Heart left ventricle (tissue), 16 donors: ENCODE measurements around the gene PTTG1IP. TPM values are rescaled to one million over a fixed set of nuclear protein-coding genes. Genes with fewer than 3 reads are reported as not detected.
A peak's percentile ranks its signal among the peaks of the same experiment; 100 is the strongest.

Source experiments
- ATAC-seq, 4 donors: fragments of 200-7000 bp; cut with Tn5 transposase; one replicate each; pipeline ENCODE4 v1.9.1; 2020 to 2022; ENCODE audit warnings: moderate library complexity in 4 of 4, mild to moderate bottlenecking in 3 of 4, moderate number of reproducible peaks in 1 of 4
- DNase-seq, 5 donors: peaks; one replicate each; pipeline ENCODE4 v3.0.0-alpha.2; 2020
- H3K27ac ChIP-seq, 12 donors: fragments of 200-600 bp; sonication (generic) in 4 of 12; one replicate each; pipeline versions ENCODE4 v1.5.0 to v1.8.0; 2016 to 2022; ENCODE audit warnings: mild to moderate bottlenecking in 2 of 12
- H3K27me3 ChIP-seq, 9 donors: fragments of 200-600 bp; sonication (generic) in 2 of 9; one replicate each; pipeline versions ENCODE4 v1.5.1 to v1.8.0; 2016 to 2022; ENCODE audit warnings: mild to moderate bottlenecking in 3 of 9
- H3K36me3 ChIP-seq, 9 donors: fragments of 200-600 bp; sonication (generic) in 2 of 9; one replicate each; pipeline versions ENCODE4 v1.5.0 to v1.8.0; 2018 to 2022; ENCODE audit warnings: mild to moderate bottlenecking in 2 of 9
- H3K4me1 ChIP-seq, 12 donors: fragments of 200-600 bp; sonication (generic) in 4 of 12; one replicate each; pipeline versions ENCODE4 v1.5.0 to v1.8.0; 2016 to 2022; ENCODE audit warnings: mild to moderate bottlenecking in 3 of 12
- H3K4me3 ChIP-seq, 12 donors: fragments of 200-600 bp; sonication (generic) in 4 of 12; one replicate each; pipeline versions ENCODE4 v1.5.0 to v1.8.0; 2017 to 2022; ENCODE audit warnings: mild to moderate bottlenecking in 9 of 12, moderate library complexity in 4 of 12
- H3K9me3 ChIP-seq, 12 donors: fragments of 200-600 bp; sonication (generic) in 4 of 12; one replicate each; pipeline versions ENCODE4 v1.5.0 to v1.8.0; 2016 to 2022; ENCODE audit warnings: mild to moderate bottlenecking in 1 of 12
- CTCF ChIP-seq, 12 donors: fragments of 200-600 bp; sonication (generic) in 4 of 12; IDR thresholded peaks; one replicate each; pipeline versions ENCODE4 v1.5.0 to v1.8.0; 2018 to 2022; ENCODE audit warnings: antibody characterized with exemption in 12 of 12, mild to moderate bottlenecking in 5 of 12
- POLR2A ChIP-seq, 2 donors: fragments of 450-650 bp; IDR thresholded peaks; one replicate each; pipeline ENCODE4 v1.6.1; 2017; ENCODE audit warnings: antibody characterized with exemption in 2 of 2, mild to moderate bottlenecking in 2 of 2, moderate library complexity in 2 of 2
- WGBS, 4 donors: extraction: QIAGEN DNeasy Blood & Tissue Kit in 2 of 4; methylation state at CpG; one replicate each; pipeline versions ENCODE4 v1.1.5 to v1.1.7; 2013 to 2018; 5-methylcytosine and 5-hydroxymethylcytosine counted together
- intact Hi-C, 10 donors: fragments of 100-400 bp; cut with DNase I; formaldehyde crosslinking; loops; one replicate each; pipeline versions ENCODE4 v1.11.1 to v1.14.2; 2022
- polyA plus RNA-seq, 2 donors: library from polyadenylated mRNA; stranded (reverse); fragments of 200-250 nt; gene quantifications; one replicate each; pipeline ENCODE4 v1.2.3, GENCODE V29; 2013
- total RNA-seq, 9 donors: library from RNA; depleted of rRNA in 2 of 9; stranded (reverse); fragments of >200 nt in 2 of 9; fragmentation: NEBNext Ultra II Directional in 3 of 9; extraction: Animal tissue kit (Norgen Biotek cat#: 25700) in 3 of 9; gene quantifications; one replicate each; pipeline versions ENCODE4 v1.1.0 to v1.2.4, GENCODE V29; 2016 to 2023
- donor health status: ischemic (EF 13 %, LVEDD 7.1; RV severe dilation, severe dysfunction).
- donor health status: healthy with polysubstance abuse.
- donor health status: DM: no; HTN: yes; CAD: no.
- donor health status: DM: no; HTN: no; CAD: no.
- donor health status: ischemic (EF 25% LVEDD 6.9; RV normal size, moderate dysfunction).
- donor health status: ischemic (EF 25% LVEDD 5.7; RV mildly dilated, moderate dysfunction).
- donor health status: healthy.
- donor health status: DM: yes; HTN: yes; CAD: no.
- donor health status: ischemic (EF 35%, LVEDD 5.7; RV mildly dilated, moderate dysfunction).
- donor health status: nonischemic (EF 11% LVEDD 7.7; RV severe dilation, severe dysfunction).
- donor health status: DM: yes; HTN: yes; CAD: no.
- donor health status: PGD.
- donor health status: ischemic (EF 29% LVEDD 5.4; RV normal size, mild dysfunction).
- donor health status: nonischemic (EF 23%, LVEDD 6.1; RV moderate dilation, normal function).

PTTG1IP gene
- total and polyA plus RNA-seq, 11 donors: 126 to 319 (median 172) TPM

GRCh38 chr21:44919913-44920693 is 46.6 kb upstream of the PTTG1IP start:
- H3K9me3 ChIP-seq: no peaks in the 10 kb centered on the region
- intact Hi-C loops: loop anchor here in 1 of 10 donors (10.0 kb wide), 1 partner anchor 415 kb away; no protein-coding TSS in a partner anchor
- H3K36me3 ChIP-seq: peaks cover 0 to 14% (median 0%) of the 10 kb centered on the region in 9 donors
- peak overlapping the region in 4 of 12 donors; percentile 19 to 93 (median 28) for H3K27ac ChIP-seq
- peak in 1 of 4 donors; percentile 4 for ATAC-seq
- 62 to 72% (median 70%) methylated on average over 25 to 28 of the region's 28 CpGs for WGBS, 4 donors
- peaks cover 0 to 32% (median 6%) of the 10 kb centered on the region in 9 donors for H3K27me3 ChIP-seq
- H3K4me1 ChIP-seq: peaks cover 0 to 77% (median 0%) of the 10 kb centered on the region in 12 donors
- peak in 2 of 5 donors; percentile 17 to 22 for DNase-seq
- H3K4me3 ChIP-seq: peak overlapping the region in 11 of 12 donors; percentile 1 to 76 (median 38)
- TF ChIP-seq CTCF (IDR thresholded peaks at IDR 0.05): no peak
- no peak for TF ChIP-seq POLR2A (IDR thresholded peaks at IDR 0.05)

GRCh38 chr21:44919111-44919912 is 45.8 kb upstream of the PTTG1IP start:
- no peaks in the 10 kb centered on the region for H3K9me3 ChIP-seq
- TF ChIP-seq POLR2A (IDR thresholded peaks at IDR 0.05) (no peak), CTCF (IDR thresholded peaks at IDR 0.05) (no peak)
- peaks cover 0 to 14% (median 0%) of the 10 kb centered on the region in 9 donors for H3K36me3 ChIP-seq
- WGBS, 4 donors: 24 to 78% (median 60%) methylated on average over 7 to 22 of the region's 26 CpGs
- H3K4me3 ChIP-seq: peak overlapping the region in 9 of 12 donors; percentile 28 to 76 (median 41)
- intact Hi-C loops: loop anchor here in 1 of 10 donors (10.0 kb wide), 1 partner anchor 415 kb away; no protein-coding TSS in a partner anchor
- DNase-seq (peak in 1 of 5 donors; percentile 28), ATAC-seq (peak in 2 of 4 donors; percentile 7 to 19)
- peaks cover 0 to 32% (median 6%) of the 10 kb centered on the region in 9 donors for H3K27me3 ChIP-seq
- H3K4me1 ChIP-seq: peaks cover 0 to 77% (median 0%) of the 10 kb centered on the region in 12 donors
- peak overlapping the region in 1 of 12 donors; percentile 93 for H3K27ac ChIP-seq

GRCh38 chr21:44918581-44919033 is 45.1 kb upstream of the PTTG1IP start:
- peaks cover 0 to 14% (median 0%) of the 10 kb centered on the region in 9 donors for H3K36me3 ChIP-seq
- H3K9me3 ChIP-seq: no peaks in the 10 kb centered on the region
- DNase-seq: peak in 1 of 5 donors; percentile 18
- 49 to 71% (median 58%) methylated on average over 7 to 13 of the region's 13 CpGs for WGBS, 4 donors
- H3K27ac ChIP-seq: peak overlapping the region in 1 of 12 donors; percentile 93
- H3K4me3 ChIP-seq: peak overlapping the region in 4 of 12 donors; percentile 38 to 76 (median 46)
- ATAC-seq: no peak
- TF ChIP-seq CTCF (IDR thresholded peaks at IDR 0.05) (no peak), POLR2A (IDR thresholded peaks at IDR 0.05) (no peak)
- intact Hi-C loops: loop anchor here in 1 of 10 donors (10.0 kb wide), 1 partner anchor 414 kb away; no protein-coding TSS in a partner anchor
- H3K27me3 ChIP-seq: peaks cover 0 to 32% (median 6%) of the 10 kb centered on the region in 9 donors
- peaks cover 0 to 78% (median 0%) of the 10 kb centered on the region in 12 donors for H3K4me1 ChIP-seq
